ENCODE data around the gene EOGT. TPM values are rescaled to one million over a fixed set of nuclear protein-coding genes. Genes with fewer than 3 reads are reported as not detected.

The EOGT gene
- total and polyA plus RNA-seq, 8 donors = 7.6 to 19.3 (median 11.3) TPM

GRCh38 chr3:68958932-68959331 lies 54.6 kb downstream of the EOGT start:
- no peak for DNase-seq
- no peak overlapping the region for H3K27ac ChIP-seq
- H3K36me3 ChIP-seq = no peaks in the 10 kb centered on the region
- no peak overlapping the region for H3K4me3 ChIP-seq
- H3K9me3 ChIP-seq = no peaks in the 10 kb centered on the region
- H3K4me1 ChIP-seq = no peaks in the 10 kb centered on the region
- no peak for TF ChIP-seq CTCF (IDR thresholded peaks at IDR 0.05)
- no peak for ATAC-seq
- WGBS, 2 donors = 39 to 45% methylated on average over 3 of the region's 3 CpGs
- intact Hi-C loops (cut with DNase I) = no loop called here
- FAIRE-seq = no peak
- H3K27me3 ChIP-seq = no peaks in the 10 kb centered on the region

GRCh38 chr3:68957895-68958294 lies 55.6 kb downstream of the EOGT start:
- Histone ChIP-seq H3K27me3 (no peaks in the 10 kb centered on the region), H3K4me1 (no peaks in the 10 kb centered on the region), H3K4me3 (no peak overlapping the region), H3K27ac (no peak overlapping the region), H3K9me3 (no peaks in the 10 kb centered on the region), H3K36me3 (no peaks in the 10 kb centered on the region)
- intact Hi-C loops (cut with DNase I) = no loop called here
- TF ChIP-seq CTCF (IDR thresholded peaks at IDR 0.05) = no peak
- FAIRE-seq (no peak), DNase-seq (no peak), ATAC-seq (no peak)
- WGBS, 2 donors = 46 to 70% methylated on average over 3 of the region's 3 CpGs

- no peak for FAIRE-seq
- no peaks in the 10 kb centered on the region for H3K9me3 ChIP-seq
Observed at GRCh38 chr3:68953816-68954444, 59.6 kb downstream of the EOGT start.

GRCh38 chr3:68945225-68945624 lies 68.3 kb downstream of the EOGT start:
- Histone ChIP-seq H3K4me1 (no peaks in the 10 kb centered on the region), H3K36me3 (no peaks in the 10 kb centered on the region), H3K4me3 (no peak overlapping the region), H3K9me3 (no peaks in the 10 kb centered on the region), H3K27ac (no peak overlapping the region), H3K27me3 (no peaks in the 10 kb centered on the region)
- intact Hi-C loops (cut with DNase I) = no loop called here
- no peak for TF ChIP-seq CTCF (IDR thresholded peaks at IDR 0.05)
- 71 to 81% methylated on average over 1 of the region's 1 CpG for WGBS, 2 donors
- DNase-seq = no peak
- ATAC-seq = no peak
- FAIRE-seq = no peak

More at GRCh38 chr3:68953816-68954444, 59.6 kb downstream of the EOGT start:
- 67 to 75% methylated on average over 6 of the region's 6 CpGs for WGBS, 2 donors
- Histone ChIP-seq H3K36me3 (no peaks in the 10 kb centered on the region), H3K4me3 (no peak overlapping the region), H3K4me1 (no peaks in the 10 kb centered on the region), H3K27me3 (no peaks in the 10 kb centered on the region), H3K27ac (no peak overlapping the region)
- ATAC-seq (no peak), DNase-seq (no peak)
- no peak for TF ChIP-seq CTCF (IDR thresholded peaks at IDR 0.05)
- intact Hi-C loops (cut with DNase I) = no loop called here

GRCh38 chr3:68943753-68944500 lies 69.6 kb downstream of the EOGT start:
- Histone ChIP-seq H3K27me3 (no peaks in the 10 kb centered on the region), H3K4me3 (no peak overlapping the region), H3K36me3 (no peaks in the 10 kb centered on the region), H3K4me1 (no peaks in the 10 kb centered on the region), H3K27ac (no peak overlapping the region), H3K9me3 (no peaks in the 10 kb centered on the region)
- ATAC-seq (no peak), FAIRE-seq (no peak), DNase-seq (no peak)
- 79 to 81% methylated on average over 1 of the region's 1 CpG for WGBS, 2 donors
- no peak for TF ChIP-seq CTCF (IDR thresholded peaks at IDR 0.05)
- intact Hi-C loops (cut with DNase I) = no loop called here

Measured in pancreas (tissue), 10 donors.